Left colon (tissue), 2 donors: ENCODE results near the gene EIF5A. TPM values are rescaled to one million over a fixed set of nuclear protein-coding genes. Genes with fewer than 3 reads are reported as not detected.
A peak's percentile ranks its signal among the peaks of the same experiment; 100 is the strongest.

ENCODE experiments used
- ATAC-seq: fragments of 200-7000 bp; cut with Tn5 transposase; one replicate; pipeline ENCODE4 v1.9.1; 2020; ENCODE audit warnings: mild to moderate bottlenecking, moderate library complexity
- DNase-seq, 2 donors: peaks; one replicate each; pipeline ENCODE4 v3.0.0-alpha.2; 2020
- intact Hi-C, 2 donors: fragments of 100-400 bp; cut with DNase I in 1 of 2; cut with micrococcal nuclease in 1 of 2; formaldehyde crosslinking; loops; one replicate each; pipeline versions ENCODE4 v1.11.2 to v1.14.0; 2022; cut with DNase I, micrococcal nuclease
- long read RNA-seq: library from polyadenylated mRNA; unstranded; transcript quantifications from one replicate; pipeline ENCODE4 v2.0.0, GENCODE V29; 2021
- total RNA-seq, 2 donors: library from RNA; stranded (reverse); fragmentation: NEBNext Ultra II Directional; extraction: Animal tissue kit (Norgen Biotek cat#: 25700); gene quantifications; one replicate each; pipeline ENCODE4 v1.2.1, GENCODE V29; 2021
- donor health status: DM: no; HTN: no; CAD: no.
- donor health status: DM: yes; HTN: yes; CAD: no.

The EIF5A gene
- 100 to 1,000 TPM; 330 to 413 TPM for total RNA-seq
- long read RNA-seq, transcript EIF5A-205 (6 exons, 1,271 nt): minor isoform, 11 of 174 reads
- long read RNA-seq, transcript EIF5A-202 (6 exons, 1,511 nt): major isoform, 147 of 174 reads
- long read RNA-seq, partial matches to known transcripts: 10 of 174 reads
- long read RNA-seq, other reads (novel, unspliced or antisense): 4 of 174 reads

- intact Hi-C loops: no loop called here
- peak; percentile 78 for ATAC-seq
- DNase-seq: peak; percentile 100
Measured at GRCh38 chr17:7306911-7307685, at the start of gene EIF5A. Gene EIF5A (plus strand): TSS chr17:7307628. CDS start chr17:7309636, 2,008 bp downstream.

GRCh38 chr17:7258731-7259554, 48.5 kb upstream of the EIF5A start:
- peak; percentile 37 for ATAC-seq
- intact Hi-C loops: no loop called here
- DNase-seq: peak; percentile 77 to 92

GRCh38 chr17:7259555-7259889, 47.9 kb upstream of the EIF5A start:
- intact Hi-C loops: no loop called here
- ATAC-seq (no peak), DNase-seq (no peak)

- no peak for DNase-seq
- no peak for ATAC-seq
- intact Hi-C loops: no loop called here
Measured at GRCh38 chr17:7260151-7260550, 47.3 kb upstream of the EIF5A start.

- DNase-seq (peak; percentile 78 to 84), ATAC-seq (peak; percentile 25)
- intact Hi-C loops: no loop called here
Measured at GRCh38 chr17:7260651-7261378, 46.6 kb upstream of the EIF5A start.

- ATAC-seq: no peak
- intact Hi-C loops: no loop called here
- DNase-seq: peak in 1 of 2 donors; percentile 35
Measured at GRCh38 chr17:7261379-7262191, 45.8 kb upstream of the EIF5A start.

- ATAC-seq: peak; percentile 56
- DNase-seq: peak; percentile 92 to 96
- intact Hi-C loops: no loop called here
Measured at GRCh38 chr17:7262192-7262934, 45.1 kb upstream of the EIF5A start, which contains the start of gene CLDN7. Gene CLDN7 (minus strand): TSS chr17:7262478. CDS start chr17:7262043, 435 bp downstream.

GRCh38 chr17:7262935-7263800, 44.3 kb upstream of the EIF5A start:
- DNase-seq (peak; percentile 96 to 97), ATAC-seq (peak; percentile 56)
- intact Hi-C loops: no loop called here

- DNase-seq: peak; percentile 68 to 75
- peak; percentile 22 for ATAC-seq
- intact Hi-C loops: no loop called here
Measured at GRCh38 chr17:7263801-7264078, 43.7 kb upstream of the EIF5A start.

GRCh38 chr17:7266784-7267183, 40.6 kb upstream of the EIF5A start:
- intact Hi-C loops: no loop called here
- ATAC-seq (no peak), DNase-seq (no peak)

- DNase-seq (peak; percentile 27 to 50), ATAC-seq (peak; percentile 51)
- intact Hi-C loops: no loop called here
Measured at GRCh38 chr17:7279448-7279847, 28.0 kb upstream of the EIF5A start.

GRCh38 chr17:7280519-7281073, 26.8 kb upstream of the EIF5A start:
- ATAC-seq (peak; percentile 73), DNase-seq (peak; percentile 78 to 89)
- intact Hi-C loops: loop anchor here in 1 of 2 donors (2.0 kb wide), 1 partner anchor 14 kb away; the partner anchor contains the start of gene YBX2

- peak; percentile 96 to 98 for DNase-seq
- intact Hi-C loops: loop anchor here in 1 of 2 donors (2.0 kb wide), 1 partner anchor 13 kb away; the partner anchor contains the start of gene YBX2
- peak; percentile 83 for ATAC-seq
Measured at GRCh38 chr17:7281074-7281952, 26.1 kb upstream of the EIF5A start, which contains the start of gene SLC2A4. Gene SLC2A4 (plus strand): TSS chr17:7281718. CDS start chr17:7281935, 217 bp downstream.

GRCh38 chr17:7281953-7282751, 25.3 kb upstream of the EIF5A start:
- intact Hi-C loops: loop anchor here in 1 of 2 donors (2.0 kb wide), 1 partner anchor 13 kb away; the partner anchor contains the start of gene YBX2

More at GRCh38 chr17:7281953-7282751, 25.3 kb upstream of the EIF5A start:
- ATAC-seq: no peak
- peak; percentile 55 to 67 for DNase-seq
